ENCODE data around the gene CPEB3.

- no peak for TF ChIP-seq GATA2 (IDR thresholded peaks at IDR 0.05; ENCODE audit: low read depth, low read length)
- no peak for TF ChIP-seq GATA3 (IDR thresholded peaks at IDR 0.05; ENCODE audit: low read depth, low read length)
These were observed 11.7 kb downstream of the CPEB3 start for GRCh38 chr10:92278996-92279696.
